Activated gamma-delta T cell treated with Interleukin-2 at 50 U/mL for 16 hours (primary cell): ENCODE results near the gene PARVG.

Source experiments
- DNase-seq: peaks from one replicate; pipeline ENCODE4 v3.0.0-alpha.2; 2020

Gene PARVG

GRCh38 chr22:44199866-44200265 is 19.1 kb downstream of the PARVG start:
- DNase-seq: no peak

GRCh38 chr22:44200451-44200850 is 19.7 kb downstream of the PARVG start:
- no peak for DNase-seq

GRCh38 chr22:44200855-44201550 is 20.3 kb downstream of the PARVG start:
- DNase-seq: no peak

GRCh38 chr22:44201665-44202064 is 20.9 kb downstream of the PARVG start:
- DNase-seq: no peak

- no peak for DNase-seq
Observed at GRCh38 chr22:44202261-44202789, 21.6 kb downstream of the PARVG start.

- no peak for DNase-seq
Observed at GRCh38 chr22:44203203-44203602, 22.5 kb downstream of the PARVG start.

GRCh38 chr22:44204739-44205515 is 24.2 kb downstream of the PARVG start:
- no peak for DNase-seq

- no peak for DNase-seq
Observed at GRCh38 chr22:44205516-44206329, 25.0 kb downstream of the PARVG start.

GRCh38 chr22:44206330-44206645 is 25.6 kb downstream of the PARVG start:
- no peak for DNase-seq

- DNase-seq: no peak
Observed at GRCh38 chr22:44206696-44207095, 26.0 kb downstream of the PARVG start.

- DNase-seq: no peak
Observed at GRCh38 chr22:44207173-44207980, 26.7 kb downstream of the PARVG start.

GRCh38 chr22:44207981-44208317 is 27.2 kb downstream of the PARVG start:
- no peak for DNase-seq

- no peak for DNase-seq
Observed at GRCh38 chr22:44209343-44209742, 28.6 kb downstream of the PARVG start.

- no peak for DNase-seq
Observed at GRCh38 chr22:44210722-44211121, 30.0 kb downstream of the PARVG start.

- no peak for DNase-seq
Observed at GRCh38 chr22:44211256-44211945, 30.7 kb downstream of the PARVG start.

GRCh38 chr22:44211946-44212930 is 31.5 kb downstream of the PARVG start:
- no peak for DNase-seq

GRCh38 chr22:44212936-44213335 is 32.2 kb downstream of the PARVG start:
- no peak for DNase-seq

GRCh38 chr22:44213489-44214043 is 32.8 kb downstream of the PARVG start:
- DNase-seq: no peak

GRCh38 chr22:44214187-44214586 is 33.5 kb downstream of the PARVG start:
- DNase-seq: no peak

GRCh38 chr22:44214764-44215163 is 34.0 kb downstream of the PARVG start:
- DNase-seq: no peak

- no peak for DNase-seq
Observed at GRCh38 chr22:44215287-44215686, 34.6 kb downstream of the PARVG start.
